Spleen (tissue), 11 donors: ENCODE data around the gene DDX39A. TPM values are rescaled to one million over a fixed set of nuclear protein-coding genes. Genes with fewer than 3 reads are reported as not detected.
A peak's percentile ranks its signal among the peaks of the same experiment; 100 is the strongest.

ENCODE experiments used
- DNase-seq: peaks from one replicate; pipeline ENCODE4 v3.0.0-alpha.2; 2020
- H3K27ac ChIP-seq, 8 donors: fragments of 200-600 bp; sonication (generic) in 7 of 8; 1 replicate in 4 of 8; 2 replicates in 4 of 8; pipeline versions ENCODE4 v1.5.0 to v1.8.0; 2016 to 2021; ENCODE audit warnings: inconsistent platforms in 4 of 8, mild to moderate bottlenecking in 4 of 8, moderate library complexity in 1 of 8
- H3K27me3 ChIP-seq, 7 donors: fragments of 200-600 bp; sonication (generic) in 6 of 7; replicated peaks in 1 of 7; 1 replicate in 4 of 7; 2 replicates in 3 of 7; pipeline versions ENCODE4 v1.5.0 to v1.8.0; 2016 to 2021; ENCODE audit warnings: inconsistent platforms in 3 of 7, mild to moderate bottlenecking in 1 of 7
- H3K36me3 ChIP-seq, 6 donors: fragments of 200-600 bp; sonication (generic) in 5 of 6; 1 replicate in 4 of 6; 2 replicates in 2 of 6; pipeline versions ENCODE4 v1.5.0 to v1.8.0; 2016 to 2021; ENCODE audit warnings: inconsistent platforms in 2 of 6
- H3K4me1 ChIP-seq, 6 donors: fragments of 200-600 bp; sonication (generic) in 5 of 6; 1 replicate in 3 of 6; 2 replicates in 3 of 6; pipeline versions ENCODE4 v1.5.0 to v1.8.0; 2016 to 2021; ENCODE audit warnings: inconsistent platforms in 3 of 6
- H3K4me3 ChIP-seq, 8 donors: fragments of 200-600 bp; sonication (generic) in 7 of 8; 1 replicate in 4 of 8; 2 replicates in 4 of 8; pipeline versions ENCODE4 v1.5.0 to v1.8.0; 2016 to 2021; ENCODE audit warnings: inconsistent platforms in 4 of 8, mild to moderate bottlenecking in 4 of 8, moderate library complexity in 2 of 8
- H3K9me3 ChIP-seq, 8 donors: fragments of 200-600 bp; sonication (generic) in 7 of 8; 1 replicate in 4 of 8; 2 replicates in 4 of 8; pipeline versions ENCODE4 v1.5.0 to v1.8.0; 2016 to 2021; ENCODE audit warnings: inconsistent platforms in 4 of 8
- POLR2A ChIP-seq, 3 donors: fragments of 450-650 bp; IDR thresholded peaks; one replicate each; pipeline ENCODE4 v1.5.1; 2017; ENCODE audit warnings: antibody characterized with exemption in 3 of 3, mild to moderate bottlenecking in 1 of 3
- POLR2AphosphoS5 ChIP-seq, 3 donors: sonication (generic); formaldehyde crosslinking; IDR thresholded peaks; one replicate each; pipeline ENCODE4 v1.5.1; 2017; ENCODE audit warnings: antibody characterized with exemption in 3 of 3
- WGBS, 5 donors: extraction: QIAGEN DNeasy Blood & Tissue Kit in 3 of 5; methylation state at CpG; one replicate each; pipeline versions ENCODE4 v1.1.5 to v1.1.7; 2013 to 2018; 5-methylcytosine and 5-hydroxymethylcytosine counted together
- intact Hi-C: fragments of 100-400 bp; cut with DNase I; formaldehyde crosslinking; loops from one replicate; pipeline ENCODE4 v1.15.0; 2023; ENCODE audit warnings: low total_unique reads
- polyA plus RNA-seq, 3 donors: library from polyadenylated mRNA; stranded (reverse); fragments of 200-250 nt; gene quantifications; one replicate each; pipeline ENCODE4 v1.2.1, GENCODE V29; 2013
- total RNA-seq, 7 donors: library from RNA; depleted of rRNA in 3 of 7; stranded (reverse); fragments of >200 nt in 3 of 7; fragmentation: NEBNext Ultra II Directional in 4 of 7; extraction: Animal tissue kit (Norgen Biotek cat#: 25700) in 4 of 7; gene quantifications; one replicate each; pipeline versions ENCODE4 v1.1.0 to v1.2.1, GENCODE V29; 2016 to 2021
- TF ChIP-seq, protein P1 (sequence below), 11 experiments: fragments of 200-600 bp in 7 of 11; fragments of 450-650 bp in 4 of 11; sonication (generic) in 4 of 11; IDR thresholded peaks in 8 of 11; conservative IDR thresholded peaks in 3 of 11; 1 replicate in 7 of 11; 2 replicates in 4 of 11; pipeline versions ENCODE4 v1.4.0 to v1.8.0; 2016 to 2021; ENCODE audit warnings: antibody characterized with exemption in 11 of 11, inconsistent platforms in 4 of 11, mild to moderate bottlenecking in 1 of 11
- donor health status: healthy with polysubstance abuse.
- donor health status: DM: no; HTN: no; CAD: no; lungs with moderate emphysema.
- donor health status: DM: no; HTN: no; CAD: no.
- donor health status: Bipolar disorder and iron deficiency.
- donor health status: healthy.
- donor health status: DM: no; HTN: no; CAD: no.
- donor health status: DM: yes; HTN: yes; CAD: no.

DDX39A gene
- total and polyA plus RNA-seq, 10 donors = 81.8 to 267 (median 138) TPM

DNA sequence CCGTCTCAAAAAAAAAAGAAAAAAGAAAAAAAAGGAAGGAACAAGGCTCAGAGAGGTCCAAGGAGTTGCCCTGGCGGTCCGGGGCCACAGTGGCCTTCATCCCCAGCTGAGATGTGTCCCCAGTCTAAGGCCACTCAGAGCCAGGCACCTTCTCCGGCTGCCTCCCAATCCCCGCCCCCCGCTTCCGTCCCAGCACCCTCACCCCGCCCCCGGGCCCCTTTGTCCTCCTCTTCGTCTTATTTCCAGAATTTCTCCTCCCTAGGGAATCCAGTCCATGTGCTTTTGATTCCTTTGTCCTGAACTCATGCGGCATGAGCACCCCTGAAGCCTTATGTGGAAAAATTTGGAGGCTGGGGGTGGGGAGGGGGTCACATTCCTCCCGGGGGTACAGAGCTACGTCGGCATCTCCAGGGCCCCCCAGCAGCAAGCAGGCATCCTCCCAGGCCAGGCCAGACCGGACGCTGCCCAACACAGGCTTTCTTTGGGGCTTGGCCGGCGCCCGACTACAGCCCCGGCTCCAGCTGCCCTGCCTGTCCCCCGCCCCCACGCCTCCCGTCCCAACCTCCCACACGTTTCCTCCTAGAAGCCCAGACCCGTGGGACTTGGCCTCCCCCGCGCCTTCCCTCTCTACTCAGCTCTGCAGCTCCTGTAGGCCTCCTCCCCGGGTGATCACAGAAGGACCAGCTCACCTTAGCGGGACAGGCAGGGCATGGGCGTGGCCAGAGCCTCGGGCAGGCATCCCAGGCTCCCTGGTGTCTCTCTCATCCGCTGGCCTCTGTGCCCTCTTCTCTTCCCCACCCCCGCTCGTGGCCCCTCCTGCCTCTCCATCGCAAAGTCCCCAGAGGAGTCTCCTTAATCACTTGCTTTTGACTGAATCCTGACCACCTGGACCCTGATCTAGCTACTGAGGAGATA is 55.7 kb downstream of the DDX39A start:
- H3K4me1 ChIP-seq = peaks cover 49 to 99% (median 68%) of the 10 kb centered on the region in 6 donors
- intact Hi-C loops = no loop called here
- H3K27me3 ChIP-seq = no peaks in the 10 kb centered on the region
- H3K9me3 ChIP-seq = no peaks in the 10 kb centered on the region
- peak overlapping the region; percentile 55 to 98 (median 93) for H3K27ac ChIP-seq
- H3K36me3 ChIP-seq = no peaks in the 10 kb centered on the region
- TF ChIP-seq POLR2A (IDR thresholded peaks at IDR 0.05) = no peak
- TF ChIP-seq POLR2AphosphoS5 (IDR thresholded peaks at IDR 0.05) = peak; percentile 30 to 70 (median 54)
- peak; percentile 90 for DNase-seq
- 4 to 13% (median 4%) methylated on average over 31 to 35 of the region's 35 CpGs for WGBS, 5 donors
- peak overlapping the region in 7 of 8 donors; percentile 29 to 70 (median 38) for H3K4me3 ChIP-seq

GRCh38 chr19:14361824-14362223 is 57.3 kb downstream of the DDX39A start:
- WGBS, 5 donors = 47 to 54% (median 51%) methylated on average over 7 of the region's 7 CpGs
- TF ChIP-seq, protein P1, sequence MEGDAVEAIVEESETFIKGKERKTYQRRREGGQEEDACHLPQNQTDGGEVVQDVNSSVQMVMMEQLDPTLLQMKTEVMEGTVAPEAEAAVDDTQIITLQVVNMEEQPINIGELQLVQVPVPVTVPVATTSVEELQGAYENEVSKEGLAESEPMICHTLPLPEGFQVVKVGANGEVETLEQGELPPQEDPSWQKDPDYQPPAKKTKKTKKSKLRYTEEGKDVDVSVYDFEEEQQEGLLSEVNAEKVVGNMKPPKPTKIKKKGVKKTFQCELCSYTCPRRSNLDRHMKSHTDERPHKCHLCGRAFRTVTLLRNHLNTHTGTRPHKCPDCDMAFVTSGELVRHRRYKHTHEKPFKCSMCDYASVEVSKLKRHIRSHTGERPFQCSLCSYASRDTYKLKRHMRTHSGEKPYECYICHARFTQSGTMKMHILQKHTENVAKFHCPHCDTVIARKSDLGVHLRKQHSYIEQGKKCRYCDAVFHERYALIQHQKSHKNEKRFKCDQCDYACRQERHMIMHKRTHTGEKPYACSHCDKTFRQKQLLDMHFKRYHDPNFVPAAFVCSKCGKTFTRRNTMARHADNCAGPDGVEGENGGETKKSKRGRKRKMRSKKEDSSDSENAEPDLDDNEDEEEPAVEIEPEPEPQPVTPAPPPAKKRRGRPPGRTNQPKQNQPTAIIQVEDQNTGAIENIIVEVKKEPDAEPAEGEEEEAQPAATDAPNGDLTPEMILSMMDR (IDR thresholded peaks at IDR 0.05 in 8 of 11, conservative IDR thresholded peaks at IDR 0.05 in 3 of 11) = peak in 6 of 11 experiments; percentile 4 to 60 (median 25)
- no peak for TF ChIP-seq POLR2A (IDR thresholded peaks at IDR 0.05)
- TF ChIP-seq POLR2AphosphoS5 (IDR thresholded peaks at IDR 0.05) = peak in 2 of 3 donors; percentile 18 to 34
- H3K4me3 ChIP-seq = no peak overlapping the region
- intact Hi-C loops = no loop called here
- no peaks in the 10 kb centered on the region for H3K36me3 ChIP-seq
- peak overlapping the region in 7 of 8 donors; percentile 40 to 98 (median 94) for H3K27ac ChIP-seq
- no peaks in the 10 kb centered on the region for H3K27me3 ChIP-seq
- peaks cover 33 to 99% (median 65%) of the 10 kb centered on the region in 6 donors for H3K4me1 ChIP-seq
- DNase-seq = peak; percentile 77
- H3K9me3 ChIP-seq = no peaks in the 10 kb centered on the region

Other genes starting within 250 kb of the DDX39A start
- gene ADGRL1, start 213.2 kb downstream of the DDX39A start, total RNA-seq = 10 to 100 TPM in 6 of 7 donors, 1 to 10 TPM in 1; 10.0 to 21.1 (median 13.4) TPM
- gene ADGRL1, start 213.2 kb downstream of the DDX39A start, polyA plus RNA-seq = 1 to 10 TPM; 1.8 to 5.8 (median 2.3) TPM
- 100 to 1,000 TPM; 190 to 455 (median 280) TPM for gene ADGRE5, start 37.9 kb downstream of the DDX39A start, total RNA-seq
- 10 to 100 TPM; 42.8 to 87.8 (median 55.7) TPM for gene ADGRE5, start 37.9 kb downstream of the DDX39A start, polyA plus RNA-seq
- gene PKN1, start 14.0 kb upstream of the DDX39A start, total RNA-seq = 100 to 1,000 TPM; 138 to 213 (median 175) TPM
- gene PKN1, start 14.0 kb upstream of the DDX39A start, polyA plus RNA-seq = 100 to 1,000 TPM in 2 of 3 donors, 10 to 100 TPM in 1; 93.3 to 186 (median 113) TPM
- 10 to 100 TPM in 5 of 7 donors, 1 to 10 TPM in 2; 4.6 to 26.8 (median 12.4) TPM for gene PTGER1, start 56.0 kb upstream of the DDX39A start, total RNA-seq
- 1 to 10 TPM; 1.8 to 2.8 (median 2.2) TPM for gene PTGER1, start 56.0 kb upstream of the DDX39A start, polyA plus RNA-seq
- gene GIPC1, start 76.8 kb upstream of the DDX39A start, total RNA-seq = 10 to 100 TPM; 17.1 to 40.4 (median 21.7) TPM
- 10 to 100 TPM; 30.0 to 58.1 (median 31.3) TPM for gene GIPC1, start 76.8 kb upstream of the DDX39A start, polyA plus RNA-seq
- gene DNAJB1, start 99.1 kb upstream of the DDX39A start, total RNA-seq = 100 to 1,000 TPM in 1 of 7 donors, 10 to 100 TPM in 6; 33.9 to 157 (median 43.0) TPM
- 10 to 100 TPM; 12.6 to 29.4 (median 19.7) TPM for gene DNAJB1, start 99.1 kb upstream of the DDX39A start, polyA plus RNA-seq
- 10 to 100 TPM; 51.6 to 92.2 (median 60.9) TPM for gene TECR, start 110.3 kb upstream of the DDX39A start, total RNA-seq
- 10 to 100 TPM; 75.8 to 89.0 (median 76.6) TPM for gene TECR, start 110.3 kb upstream of the DDX39A start, polyA plus RNA-seq
- gene NDUFB7, start 152.7 kb upstream of the DDX39A start, total RNA-seq = 100 to 1,000 TPM in 3 of 7 donors, 10 to 100 TPM in 4; 77.2 to 185 (median 92.3) TPM
- gene NDUFB7, start 152.7 kb upstream of the DDX39A start, polyA plus RNA-seq = 100 to 1,000 TPM; 283 to 374 (median 336) TPM
- gene CLEC17A, start 163.7 kb upstream of the DDX39A start, total RNA-seq = 10 to 100 TPM; 17.9 to 40.1 (median 23.6) TPM
- gene CLEC17A, start 163.7 kb upstream of the DDX39A start, polyA plus RNA-seq = 10 to 100 TPM; 20.1 to 47.6 (median 23.3) TPM